GM12874 (cell line): ENCODE results near the gene CD248.
A peak's percentile ranks its signal among the peaks of the same experiment; 100 is the strongest.

ENCODE experiments used
- CTCF ChIP-seq: IDR thresholded peaks from 2 replicates; pipeline ENCODE4 v1.5.1; 2011; ENCODE audit warnings: low read depth, mild to moderate bottlenecking, control low read depth, low read length, moderate library complexity; ENCODE audit not compliant: insufficient read depth

Gene CD248

GRCh38 chr11:66264914-66265313, 51.9 kb downstream of the CD248 start:
- peak; percentile 57 for TF ChIP-seq CTCF
